ENCODE data around the gene PPP1R1A.
A peak's percentile ranks its signal among the peaks of the same experiment; 100 is the strongest.

The PPP1R1A gene

GRCh38 chr12:54603173-54603814 is 14.8 kb upstream of the PPP1R1A start:
- peak; percentile 33 for DNase-seq (ENCODE audit: low read depth)

- DNase-seq (ENCODE audit: low read depth), result no peak
These were observed 14.2 kb upstream of the PPP1R1A start for GRCh38 chr12:54602661-54603060.

DNA sequence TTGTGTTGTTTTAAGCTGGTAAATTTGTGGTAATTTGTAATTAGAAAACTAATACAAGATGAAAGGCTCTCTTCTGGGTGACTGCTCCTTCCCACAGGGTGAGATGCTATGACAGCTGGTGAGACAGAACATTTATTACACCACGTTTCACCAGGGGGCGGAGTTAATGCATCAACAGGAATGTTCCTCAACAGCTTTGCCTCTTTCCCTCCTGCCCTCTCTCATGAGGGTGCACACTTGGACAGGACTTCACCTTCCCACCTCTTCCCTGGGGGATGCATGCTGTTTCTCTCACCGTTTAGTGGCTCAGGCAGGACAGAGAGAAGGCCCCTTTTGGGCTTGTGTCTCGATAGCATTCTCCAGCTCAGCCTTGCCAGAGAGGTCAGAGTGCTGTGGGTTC is 13.4 kb upstream of the PPP1R1A start:
- no peak for DNase-seq (ENCODE audit: low read depth)

- DNase-seq (ENCODE audit: low read depth), result no peak
These were observed 10.5 kb upstream of the PPP1R1A start for GRCh38 chr12:54598970-54599369.

DNA sequence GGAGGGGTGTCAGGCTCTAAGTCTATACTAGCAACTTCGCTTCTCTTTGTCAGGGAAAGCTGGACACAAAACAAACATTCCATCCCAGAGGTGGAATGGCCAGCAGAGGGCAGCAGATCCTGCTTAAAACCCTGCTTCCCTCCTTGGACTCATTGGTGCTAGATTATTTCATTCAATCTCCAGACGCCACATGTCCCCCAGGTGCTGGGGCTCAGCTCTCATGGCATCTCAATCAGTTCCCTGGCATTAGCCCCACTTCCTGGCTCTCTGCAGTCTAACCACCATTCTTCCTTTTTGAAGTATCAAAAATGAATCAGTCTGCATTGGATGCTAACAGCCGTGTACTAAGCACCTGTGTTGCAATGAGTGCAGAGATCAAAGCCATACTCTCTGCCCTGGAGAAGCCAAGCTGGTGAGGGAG is 8.1 kb upstream of the PPP1R1A start:
- peak; percentile 24 for DNase-seq (ENCODE audit: low read depth)

DNA sequence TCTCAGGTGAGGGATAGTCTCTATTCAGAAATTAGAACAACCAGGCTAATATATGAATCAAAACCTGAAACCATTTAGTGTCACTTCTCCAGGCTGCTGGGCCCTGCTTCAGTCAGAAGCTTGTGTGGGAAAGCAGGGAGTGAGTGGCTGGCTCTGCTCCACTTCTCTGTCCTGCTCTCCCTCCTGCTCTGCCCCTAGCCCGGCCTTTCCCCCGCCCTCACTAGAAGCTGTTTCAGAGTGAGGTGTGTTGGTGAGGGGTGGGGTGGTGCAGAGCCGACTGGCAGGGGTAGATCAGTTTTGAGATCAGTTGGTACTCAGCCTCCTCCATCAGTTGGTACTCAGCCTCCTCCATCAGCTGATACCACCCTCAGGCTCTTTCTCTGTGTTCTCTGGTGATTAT is 7.0 kb upstream of the PPP1R1A start:
- DNase-seq (ENCODE audit: low read depth), result no peak

DNA sequence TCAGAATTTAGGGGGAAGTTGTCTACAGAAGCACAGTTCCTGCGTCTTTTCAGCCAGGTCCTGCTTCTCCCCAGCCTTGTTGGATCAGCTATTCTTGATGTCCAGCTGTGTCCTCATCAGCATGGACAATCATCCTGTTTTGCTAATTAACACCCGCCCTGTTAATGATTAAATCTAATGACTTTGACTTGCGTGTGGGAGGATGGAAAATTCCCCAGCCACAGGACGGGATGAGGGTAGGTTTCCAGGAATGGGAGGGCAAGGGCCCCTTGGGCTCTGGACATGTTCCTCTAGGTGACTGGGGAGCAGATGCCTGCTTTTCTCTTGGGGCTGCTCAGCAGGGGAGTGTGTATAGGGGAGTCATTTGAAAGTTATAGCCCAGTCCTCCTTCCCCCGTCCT is 5.3 kb upstream of the PPP1R1A start:
- DNase-seq (ENCODE audit: low read depth), result no peak

- DNase-seq (ENCODE audit: low read depth), result no peak
These were observed 4.7 kb upstream of the PPP1R1A start for GRCh38 chr12:54593135-54593534.

GRCh38 chr12:54592316-54592715 is 3.9 kb upstream of the PPP1R1A start:
- no peak for DNase-seq (ENCODE audit: low read depth)

DNA sequence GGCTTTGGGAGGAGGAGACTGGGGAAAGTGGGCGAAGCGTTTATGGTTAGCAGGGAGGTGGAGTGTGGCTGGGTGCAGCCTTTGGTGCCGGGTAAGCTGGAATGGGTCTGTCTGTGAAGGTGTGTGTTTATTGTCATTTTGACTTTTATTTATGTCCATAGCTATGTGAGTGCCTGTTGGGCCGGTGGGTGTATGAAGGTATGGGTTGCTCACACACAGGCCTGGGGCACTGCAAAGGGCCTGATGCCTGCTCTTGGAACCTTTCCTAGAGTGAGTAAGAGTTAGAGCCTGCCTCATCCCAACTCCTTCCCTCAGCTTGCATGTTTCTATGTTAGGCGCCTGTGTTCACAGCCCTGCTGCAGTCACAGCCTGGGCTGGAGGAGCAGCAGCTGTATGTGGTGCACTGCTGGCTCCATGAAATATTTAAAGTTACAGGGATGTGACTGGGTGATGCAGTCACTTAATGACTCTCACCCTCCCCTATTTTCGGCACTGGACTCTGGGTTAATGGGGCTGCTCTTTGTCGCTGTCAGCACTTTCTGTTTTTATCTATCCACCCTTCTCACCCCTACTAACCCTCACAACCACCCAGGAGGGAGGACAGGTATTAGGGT is 2.6 kb upstream of the PPP1R1A start:
- no peak for DNase-seq (ENCODE audit: low read depth)

GRCh38 chr12:54589964-54590363 is 1.5 kb upstream of the PPP1R1A start:
- DNase-seq (ENCODE audit: low read depth), result no peak

DNA sequence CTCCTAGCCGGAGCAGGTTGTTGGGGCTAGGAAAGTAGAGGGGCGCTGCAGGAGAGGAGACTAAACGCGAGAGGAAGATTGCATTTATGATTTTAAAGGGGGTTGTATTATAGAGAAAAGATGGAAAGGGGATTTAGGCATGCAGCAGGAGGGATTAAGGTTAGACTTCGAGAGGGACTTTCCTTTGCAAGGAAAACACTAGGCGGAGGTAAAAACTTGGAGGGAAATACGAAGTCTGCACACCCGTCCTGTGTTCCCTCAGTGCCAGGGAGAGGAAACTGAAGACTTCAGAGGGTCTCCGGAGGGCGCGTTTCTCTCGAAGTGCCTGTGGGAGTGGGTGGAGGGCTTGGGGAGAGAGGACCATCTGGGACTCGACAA is 420 bp upstream of the PPP1R1A start:
- DNase-seq (ENCODE audit: low read depth), result no peak

GRCh38 chr12:54587315-54587873 is 1.1 kb downstream of the PPP1R1A start:
- DNase-seq (ENCODE audit: low read depth), result no peak

GRCh38 chr12:54586620-54587019 is 1.8 kb downstream of the PPP1R1A start:
- DNase-seq (ENCODE audit: low read depth), result no peak

DNA sequence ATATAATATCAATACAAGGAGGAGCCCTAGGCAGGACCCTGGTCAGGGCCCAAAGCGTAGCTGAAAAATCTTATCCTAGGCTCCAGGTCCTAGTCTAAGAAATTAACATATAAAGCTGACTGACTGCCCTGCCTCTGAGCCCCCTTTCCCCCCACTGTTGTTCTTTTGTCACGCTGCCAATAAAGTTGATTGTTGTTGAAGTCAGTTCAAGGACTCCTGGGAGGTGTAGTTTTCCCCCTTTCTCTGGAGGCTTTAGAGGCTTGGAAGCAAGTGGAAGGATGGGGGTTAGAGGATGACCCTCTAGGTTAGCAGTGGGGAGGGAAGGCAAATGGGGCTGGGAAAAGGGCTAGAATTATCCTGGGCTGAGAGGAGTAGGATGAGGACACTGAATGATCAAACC is 3.2 kb downstream of the PPP1R1A start:
- DNase-seq (ENCODE audit: low read depth), result no peak

GRCh38 chr12:54584128-54584527 is 4.3 kb downstream of the PPP1R1A start:
- DNase-seq (ENCODE audit: low read depth), result no peak

GRCh38 chr12:54583726-54584125 is 4.7 kb downstream of the PPP1R1A start:
- DNase-seq (ENCODE audit: low read depth), result no peak

DNA sequence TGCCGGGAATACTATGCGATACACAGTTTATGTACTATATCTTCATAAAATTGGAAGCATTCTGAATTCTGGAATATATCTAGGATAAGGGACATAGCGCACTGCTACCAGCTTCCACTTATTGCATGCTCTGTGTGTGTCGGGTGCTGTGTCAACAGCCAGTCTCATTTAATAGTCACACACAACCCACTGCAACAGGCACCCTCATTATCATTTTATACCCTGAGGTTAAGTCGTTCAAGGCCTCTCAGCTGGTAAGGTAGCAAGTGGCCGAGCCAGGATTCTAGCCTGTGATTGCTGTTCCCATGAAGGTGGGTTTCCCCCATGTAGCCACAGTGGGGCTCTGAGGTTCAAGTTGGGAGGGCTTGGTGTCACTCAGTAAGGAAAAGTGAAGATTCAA is 7.0 kb downstream of the PPP1R1A start:
- DNase-seq (ENCODE audit: low read depth), result no peak

DNA sequence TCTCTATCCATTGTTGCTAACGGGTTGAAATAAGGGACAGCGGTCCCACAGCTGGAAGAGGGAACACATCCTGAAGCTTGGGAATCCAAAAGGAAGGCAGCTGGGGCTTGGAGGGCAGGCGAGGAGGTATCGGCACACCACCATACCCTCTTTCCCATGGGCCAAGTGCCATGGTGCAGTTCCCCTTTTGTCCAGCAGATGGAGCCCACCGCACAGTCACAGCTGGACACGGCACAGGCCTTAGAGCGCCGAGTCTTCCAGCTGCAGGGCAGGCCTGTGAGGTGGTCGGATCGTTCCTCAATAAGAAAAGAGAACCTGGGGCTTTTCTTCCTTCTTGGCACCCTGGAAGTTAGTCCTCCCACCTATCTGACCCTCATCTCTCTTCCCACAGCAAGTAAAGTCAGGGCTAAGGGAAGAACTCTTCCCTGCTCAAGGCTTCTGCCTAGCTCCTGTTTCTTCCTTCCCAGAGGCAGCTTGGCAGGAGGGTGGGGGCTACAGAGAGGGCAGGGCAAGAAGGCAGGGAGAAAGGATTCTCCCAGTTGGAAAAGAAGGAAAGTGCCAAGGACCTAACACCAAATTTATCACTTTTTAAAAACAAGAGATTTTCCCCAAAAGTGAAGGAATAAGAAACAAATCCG is 8.6 kb downstream of the PPP1R1A start:
- peak; percentile 69 for DNase-seq (ENCODE audit: low read depth)

DNA sequence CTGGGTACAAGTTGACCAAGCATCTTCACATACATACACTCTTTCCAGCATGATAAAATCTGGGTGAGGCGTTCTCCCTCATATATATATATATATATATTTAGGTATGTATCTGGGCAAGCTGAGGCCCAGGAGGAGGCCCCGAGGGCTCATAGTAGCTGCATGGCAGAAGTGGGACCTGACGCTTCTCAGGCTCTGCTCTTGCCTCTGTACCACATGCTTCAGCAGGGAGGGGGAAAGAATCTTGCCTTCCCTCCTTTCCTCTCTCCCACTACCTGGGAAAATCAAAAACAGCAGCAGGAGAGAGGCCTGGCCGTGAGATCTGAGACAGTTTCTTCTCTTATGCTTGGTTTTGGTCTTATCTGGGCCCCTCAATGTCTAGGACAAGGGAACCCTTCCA is 9.2 kb downstream of the PPP1R1A start:
- DNase-seq (ENCODE audit: low read depth), result no peak

DNA sequence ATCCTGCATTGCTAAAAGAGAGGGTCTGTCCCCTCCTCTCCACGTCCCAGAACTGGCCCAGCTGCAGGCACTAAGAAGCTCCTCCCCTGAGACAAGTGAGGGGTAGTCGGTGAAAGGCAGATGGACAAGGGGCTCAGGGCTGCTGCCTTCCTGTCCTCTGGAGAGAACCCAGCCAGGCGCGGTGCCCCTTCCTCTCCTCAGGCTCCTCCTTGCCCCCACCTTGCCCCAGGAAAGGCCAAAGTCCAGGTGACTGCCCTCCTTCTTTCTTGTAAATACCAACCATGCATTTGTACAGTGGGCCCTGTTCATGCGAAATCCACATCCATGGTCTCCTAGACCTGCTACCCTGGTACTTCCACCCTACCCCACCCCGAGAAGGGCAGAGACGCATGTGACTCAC is 9.7 kb downstream of the PPP1R1A start:
- DNase-seq (ENCODE audit: low read depth), result no peak

GRCh38 chr12:54572881-54573280 is 15.6 kb downstream of the PPP1R1A start:
- DNase-seq (ENCODE audit: low read depth), result no peak
